ENCODE data around the gene DDX10.

- TF ChIP-seq CTCF (conservative IDR thresholded peaks at IDR 0.05) (no peak), ZFX (IDR thresholded peaks at IDR 0.05) (no peak)
These were observed 36.1 kb upstream of the DDX10 start for GRCh38 chr11:108628812-108629211.
